ENCODE results near the gene TRAPPC3. TPM values are rescaled to one million over a fixed set of nuclear protein-coding genes. Genes with fewer than 3 reads are reported as not detected.

TRAPPC3 gene
- total and polyA plus RNA-seq, 9 of the 15 experiments (the other 6 are each of a cell fraction or from before 2014, with no cell fraction given), result 20.6 to 141 (median 112) TPM

DNA sequence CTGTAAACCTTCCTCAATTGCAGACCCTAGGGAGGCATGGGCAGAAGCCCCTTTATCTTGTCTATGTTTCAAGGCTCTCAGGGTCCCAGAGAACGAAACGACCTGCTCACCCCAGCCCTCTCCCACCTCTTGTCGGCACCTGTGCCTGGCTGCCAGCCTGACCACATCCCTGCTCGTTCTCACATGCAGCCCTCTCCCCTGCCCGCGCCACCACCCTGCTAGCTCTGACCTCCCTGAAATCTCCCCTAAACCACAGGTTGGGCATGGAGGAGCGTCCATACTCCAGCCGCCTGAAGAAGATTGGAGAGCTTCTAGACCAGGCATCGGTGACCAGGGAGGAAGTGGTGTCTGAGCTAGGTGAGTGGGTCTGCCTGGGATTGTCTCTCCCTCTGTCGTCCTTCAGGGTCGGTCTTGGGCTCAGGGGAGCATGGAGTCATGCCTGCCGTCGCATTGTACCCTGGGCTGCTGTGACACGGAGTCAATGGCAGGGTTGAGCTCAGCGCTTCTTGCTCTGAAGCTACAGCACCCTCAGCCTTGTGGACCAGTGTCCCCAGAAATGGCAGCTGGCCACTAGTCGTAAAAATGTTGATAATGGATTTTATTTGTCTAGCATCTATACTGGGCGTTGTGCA lies 57.0 kb downstream of the TRAPPC3 start:
- Histone ChIP-seq H3K9me1 (ENCODE audit: control insufficient read depth, insufficient read depth, low read length) (peaks cover 9% of the 10 kb centered on the region), H3K79me2 (ENCODE audit: control insufficient read depth, insufficient read depth, low read length) (peaks cover 21% of the 10 kb centered on the region), H4K20me1 (replicated peaks; ENCODE audit: control insufficient read depth, insufficient read depth, low read length) (no peaks in the 10 kb centered on the region), H3K36me3 (ENCODE audit: control insufficient read depth, insufficient read depth, low read length) (peaks cover 62% of the 10 kb centered on the region; the same call in 2 of the 3 replicates), H3K9ac (ENCODE audit: insufficient read depth in 1 of 2, low read depth in 2 of 2, low read length in 2 of 2) (no peak overlapping the region; a peak in 1 of 4 replicates), H3K4me1 (replicated peaks in 1 of 2; ENCODE audit: control insufficient read depth in 2 of 2, insufficient read depth in 2 of 2, low read length in 2 of 2) (peaks cover 15 to 32% of the 10 kb centered on the region in 2 experiments; a peak in 4 of 5 replicates), H3K4me2 (ENCODE audit: insufficient read depth, low read length) (no peak overlapping the region), H3K27ac (ENCODE audit: extremely low read depth, low read depth, low read length) (no peak overlapping the region), H3K27me3 (ENCODE audit: control insufficient read depth in 2 of 2, insufficient read depth in 2 of 2, low read length in 2 of 2) (no peaks in the 10 kb centered on the region), H3K9me3 (replicated peaks; ENCODE audit: control insufficient read depth, insufficient read depth, low read depth, low read length) (no peaks in the 10 kb centered on the region), H2AFZ (ENCODE audit: low read depth, low read length) (no peak overlapping the region), H3K4me3 (no peak overlapping the region)
- DNase-seq (ENCODE audit: extremely low read depth in 1 of 4, low spot score in 3 of 4), result no peak
- ChIA-PET POLR2A (interaction anchor here (0.6 to 1.2 kb wide), 7 partner anchors 15 to 277 kb away, joined by 3 to 4 read pairs (median 4); no protein-coding TSS in a partner anchor), CTCF (ENCODE audit: low intra/inter-chr PET ratio) (no interaction called here)
- FAIRE-seq, result no peak
- TF ChIP-seq HEY1 (CRISPR knock-in tag; IDR thresholded peaks at IDR 0.05; ENCODE audit: borderline replicate concordance), result no peak
- no peak for TF ChIP-seq ZNF347 (CRISPR knock-in tag; IDR thresholded peaks at IDR 0.05; ENCODE audit: low read depth)
- BruUV-seq (replicated peaks), result no TSS peak
- in situ Hi-C loops (cut with MboI) (loop anchor here (5.0 kb wide), 1 partner anchor 95 kb away; no protein-coding TSS in a partner anchor), intact Hi-C loops (cut with micrococcal nuclease) (no loop called here)
- 90% methylated on average over 17 of the region's 17 CpGs for WGBS (ENCODE audit: insufficient coverage, low coverage, missing lambda C conversion rate)
- ATAC-seq, result no peak

DNA sequence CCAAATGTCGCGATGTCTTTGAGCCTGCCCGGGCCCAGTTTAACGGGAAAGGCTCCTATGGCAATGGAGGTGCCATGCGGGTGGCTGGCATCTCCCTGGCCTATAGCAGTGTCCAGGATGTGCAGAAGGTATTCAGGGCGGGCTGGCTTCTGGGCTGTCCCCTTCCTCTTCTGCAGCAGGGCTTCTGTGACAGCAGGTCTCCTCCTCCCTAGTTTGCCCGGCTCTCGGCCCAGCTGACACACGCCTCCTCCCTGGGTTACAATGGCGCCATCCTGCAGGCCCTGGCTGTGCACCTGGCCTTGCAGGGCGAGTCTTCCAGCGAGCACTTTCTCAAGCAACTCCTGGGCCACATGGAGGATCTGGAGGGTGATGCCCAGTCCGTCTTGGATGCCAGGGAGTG lies 57.6 kb downstream of the TRAPPC3 start:
- Histone ChIP-seq H3K4me3 (no peak overlapping the region), H3K27me3 (ENCODE audit: control insufficient read depth in 2 of 2, insufficient read depth in 2 of 2, low read length in 2 of 2) (no peaks in the 10 kb centered on the region), H3K36me3 (ENCODE audit: control insufficient read depth, insufficient read depth, low read length) (peaks cover 62% of the 10 kb centered on the region; the same call in 2 of the 3 replicates), H3K4me1 (replicated peaks in 1 of 2; ENCODE audit: control insufficient read depth in 2 of 2, insufficient read depth in 2 of 2, low read length in 2 of 2) (peaks cover 18 to 32% of the 10 kb centered on the region in 2 experiments; a peak in 4 of 5 replicates), H3K9ac (ENCODE audit: insufficient read depth in 1 of 2, low read depth in 2 of 2, low read length in 2 of 2) (no peak overlapping the region; a peak in 1 of 4 replicates), H3K4me2 (ENCODE audit: insufficient read depth, low read length) (no peak overlapping the region), H3K79me2 (ENCODE audit: control insufficient read depth, insufficient read depth, low read length) (peaks cover 21% of the 10 kb centered on the region), H2AFZ (ENCODE audit: low read depth, low read length) (no peak overlapping the region), H4K20me1 (replicated peaks; ENCODE audit: control insufficient read depth, insufficient read depth, low read length) (no peaks in the 10 kb centered on the region), H3K9me3 (replicated peaks; ENCODE audit: control insufficient read depth, insufficient read depth, low read depth, low read length) (no peaks in the 10 kb centered on the region), H3K27ac (ENCODE audit: extremely low read depth, low read depth, low read length) (no peak overlapping the region), H3K9me1 (ENCODE audit: control insufficient read depth, insufficient read depth, low read length) (peaks cover 11% of the 10 kb centered on the region)
- intact Hi-C loops (cut with micrococcal nuclease), result no loop called here
- ATAC-seq, result no peak
- DNase-seq (ENCODE audit: extremely low read depth in 1 of 4, low spot score in 3 of 4), result no peak
- in situ Hi-C loops (cut with MboI), result loop anchor here (5.0 kb wide), 1 partner anchor 96 kb away; no protein-coding TSS in a partner anchor
- TF ChIP-seq POLR2G (IDR thresholded peaks at IDR 0.05; ENCODE audit: low read depth, low read length) (0 out of 2 replicates have a peak, but pooled peaks have one; percentile 46), FOXP1 (CRISPR knock-in tag; IDR thresholded peaks at IDR 0.05) (no peak), RBFOX2 (IDR thresholded peaks at IDR 0.05; ENCODE audit: low read depth, low read length) (peak; percentile 51), ZNF212 (CRISPR knock-in tag; IDR thresholded peaks at IDR 0.05) (no peak)
- TF ChIP-seq, protein P1, sequence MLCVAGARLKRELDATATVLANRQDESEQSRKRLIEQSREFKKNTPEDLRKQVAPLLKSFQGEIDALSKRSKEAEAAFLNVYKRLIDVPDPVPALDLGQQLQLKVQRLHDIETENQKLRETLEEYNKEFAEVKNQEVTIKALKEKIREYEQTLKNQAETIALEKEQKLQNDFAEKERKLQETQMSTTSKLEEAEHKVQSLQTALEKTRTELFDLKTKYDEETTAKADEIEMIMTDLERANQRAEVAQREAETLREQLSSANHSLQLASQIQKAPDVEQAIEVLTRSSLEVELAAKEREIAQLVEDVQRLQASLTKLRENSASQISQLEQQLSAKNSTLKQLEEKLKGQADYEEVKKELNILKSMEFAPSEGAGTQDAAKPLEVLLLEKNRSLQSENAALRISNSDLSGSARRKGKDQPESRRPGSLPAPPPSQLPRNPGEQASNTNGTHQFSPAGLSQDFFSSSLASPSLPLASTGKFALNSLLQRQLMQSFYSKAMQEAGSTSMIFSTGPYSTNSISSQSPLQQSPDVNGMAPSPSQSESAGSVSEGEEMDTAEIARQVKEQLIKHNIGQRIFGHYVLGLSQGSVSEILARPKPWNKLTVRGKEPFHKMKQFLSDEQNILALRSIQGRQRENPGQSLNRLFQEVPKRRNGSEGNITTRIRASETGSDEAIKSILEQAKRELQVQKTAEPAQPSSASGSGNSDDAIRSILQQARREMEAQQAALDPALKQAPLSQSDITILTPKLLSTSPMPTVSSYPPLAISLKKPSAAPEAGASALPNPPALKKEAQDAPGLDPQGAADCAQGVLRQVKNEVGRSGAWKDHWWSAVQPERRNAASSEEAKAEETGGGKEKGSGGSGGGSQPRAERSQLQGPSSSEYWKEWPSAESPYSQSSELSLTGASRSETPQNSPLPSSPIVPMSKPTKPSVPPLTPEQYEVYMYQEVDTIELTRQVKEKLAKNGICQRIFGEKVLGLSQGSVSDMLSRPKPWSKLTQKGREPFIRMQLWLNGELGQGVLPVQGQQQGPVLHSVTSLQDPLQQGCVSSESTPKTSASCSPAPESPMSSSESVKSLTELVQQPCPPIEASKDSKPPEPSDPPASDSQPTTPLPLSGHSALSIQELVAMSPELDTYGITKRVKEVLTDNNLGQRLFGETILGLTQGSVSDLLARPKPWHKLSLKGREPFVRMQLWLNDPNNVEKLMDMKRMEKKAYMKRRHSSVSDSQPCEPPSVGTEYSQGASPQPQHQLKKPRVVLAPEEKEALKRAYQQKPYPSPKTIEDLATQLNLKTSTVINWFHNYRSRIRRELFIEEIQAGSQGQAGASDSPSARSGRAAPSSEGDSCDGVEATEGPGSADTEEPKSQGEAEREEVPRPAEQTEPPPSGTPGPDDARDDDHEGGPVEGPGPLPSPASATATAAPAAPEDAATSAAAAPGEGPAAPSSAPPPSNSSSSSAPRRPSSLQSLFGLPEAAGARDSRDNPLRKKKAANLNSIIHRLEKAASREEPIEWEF (CRISPR knock-in tag; IDR thresholded peaks at IDR 0.05), result no peak
- WGBS (ENCODE audit: insufficient coverage, low coverage, missing lambda C conversion rate), result 93% methylated on average over 13 of the region's 13 CpGs
- ChIA-PET CTCF (ENCODE audit: low intra/inter-chr PET ratio) (no interaction called here), POLR2A (interaction anchor here (0.8 to 1.0 kb wide), 2 partner anchors 15 to 36 kb away, joined by 3 to 4 read pairs; no protein-coding TSS in a partner anchor)
- no peak for FAIRE-seq
- no TSS peak for BruUV-seq (replicated peaks)

Measured in K562 (cell line).